HUDEP-2 (cell line): ENCODE data around the gene GOLGA8H.
"Not testable (repeated sequence)": the region's sequence is repeated elsewhere in the genome, so short reads cannot be mapped to it uniquely, and the experiment has no call there.

Experiments
- DNase-seq, 76 experiments: peaks; one replicate each; lab custom pipeline; 2025; ENCODE audit not compliant: unreplicated experiment in 76 of 76; lab: John Stamatoyannopoulos, UW

Gene GOLGA8H

GRCh38 chr15:30603796-30604195, at the start of gene GOLGA8H:
Gene GOLGA8H (plus strand): TSS chr15:30604028. CDS start chr15:30604126, 98 bp downstream.
- not testable (repeated sequence) for DNase-seq

GRCh38 chr15:30566949-30567348, 36.9 kb upstream of the GOLGA8H start:
- not testable (repeated sequence) for DNase-seq

- not testable (repeated sequence) for DNase-seq
These were observed 30.8 kb upstream of the GOLGA8H start for GRCh38 chr15:30573012-30573491.

GRCh38 chr15:30579394-30579970, 24.3 kb upstream of the GOLGA8H start:
- not testable (repeated sequence) for DNase-seq

GRCh38 chr15:30580716-30581115, 23.1 kb upstream of the GOLGA8H start:
- not testable (repeated sequence) for DNase-seq

GRCh38 chr15:30598953-30599352, 4.9 kb upstream of the GOLGA8H start:
- not testable (repeated sequence) for DNase-seq

GRCh38 chr15:30612271-30612670, 8.4 kb downstream of the GOLGA8H start:
- not testable (repeated sequence) for DNase-seq

GRCh38 chr15:30621342-30621741, 17.5 kb downstream of the GOLGA8H start:
- not testable (repeated sequence) for DNase-seq

- not testable (repeated sequence) for DNase-seq
These were observed 21.8 kb downstream of the GOLGA8H start, which contains the start of gene ARHGAP11B for GRCh38 chr15:30625436-30626193. Gene ARHGAP11B (plus strand): TSS chr15:30626128.

- DNase-seq: not testable (repeated sequence)
These were observed 22.4 kb downstream of the GOLGA8H start for GRCh38 chr15:30626194-30626565.

- not testable (repeated sequence) for DNase-seq
These were observed 22.8 kb downstream of the GOLGA8H start for GRCh38 chr15:30626632-30627031.

- no peak for DNase-seq
These were observed 46.4 kb downstream of the GOLGA8H start for GRCh38 chr15:30650012-30650929.

GRCh38 chr15:30661154-30661553, 57.3 kb downstream of the GOLGA8H start:
- peak in 4 of 76 experiments; percentile 1 to 16 (median 3) for DNase-seq
